Stomach (tissue), 9 donors: ENCODE measurements around the gene PPM1L. TPM values are rescaled to one million over a fixed set of nuclear protein-coding genes. Genes with fewer than 3 reads are reported as not detected.

Experiments used
- DNase-seq, 2 donors: peaks; one replicate each; pipeline versions ENCODE4 v3.0.0 to v3.0.0-alpha.2; 2013 to 2019
- H3K27ac ChIP-seq, 5 donors: fragments of 200-600 bp in 4 of 5; sonication (generic) in 4 of 5; one replicate each; pipeline ENCODE4 v1.5.1; 2013 to 2019; ENCODE audit warnings: mild to moderate bottlenecking in 1 of 5, moderate library complexity in 1 of 5
- H3K27me3 ChIP-seq, 3 donors: fragments of 200-600 bp; sonication (generic); one replicate each; pipeline ENCODE4 v1.5.1; 2017 to 2019; ENCODE audit warnings: mixed run types in 1 of 3
- H3K36me3 ChIP-seq, 4 donors: fragments of 200-600 bp; sonication (generic); 1 replicate in 3 of 4; 2 replicates in 1 of 4; pipeline ENCODE4 v1.5.1; 2016 to 2019
- H3K4me1 ChIP-seq, 4 donors: fragments of 200-600 bp; sonication (generic); one replicate each; pipeline ENCODE4 v1.5.1; 2016 to 2019
- H3K4me3 ChIP-seq, 4 donors: fragments of 200-600 bp; sonication (generic) in 3 of 4; one replicate each; pipeline ENCODE4 v1.5.1; 2016 to 2019; ENCODE audit warnings: mild to moderate bottlenecking in 1 of 4
- H3K9me3 ChIP-seq, 4 donors: fragments of 200-600 bp; sonication (generic); one replicate each; pipeline ENCODE4 v1.5.1; 2016 to 2019
- CTCF ChIP-seq, 7 experiments: fragments of 450-650 bp in 4 of 7; fragments of 200-600 bp in 3 of 7; sonication (generic) in 3 of 7; IDR thresholded peaks; one replicate each; pipeline ENCODE4 v1.5.1; 2016 to 2019; ENCODE audit warnings: antibody characterized with exemption in 7 of 7, control low read depth in 2 of 7, mild to moderate bottlenecking in 1 of 7
- EP300 ChIP-seq: sonication (generic); formaldehyde crosslinking; IDR thresholded peaks from one replicate; pipeline ENCODE4 v1.6.1; 2017; ENCODE audit warnings: antibody characterized with exemption
- POLR2A ChIP-seq, 4 donors: fragments of 450-650 bp; IDR thresholded peaks; one replicate each; pipeline ENCODE4 v1.6.1; 2016; ENCODE audit warnings: antibody characterized with exemption in 4 of 4, control low read depth in 2 of 4, mild to moderate bottlenecking in 1 of 4, moderate library complexity in 1 of 4
- POLR2AphosphoS5 ChIP-seq, 3 donors: sonication (generic); formaldehyde crosslinking; IDR thresholded peaks; one replicate each; pipeline ENCODE4 v1.6.1; 2016; ENCODE audit warnings: antibody characterized with exemption in 3 of 3
- WGBS, 5 donors: extraction: QIAGEN DNeasy Blood & Tissue Kit in 3 of 5; methylation state at CpG; one replicate each; pipeline versions ENCODE4 v1.1.5 to v1.1.7; 2013 to 2018; 5-methylcytosine and 5-hydroxymethylcytosine counted together
- intact Hi-C: fragments of 100-400 bp; cut with DNase I; formaldehyde crosslinking; loops from one replicate; pipeline ENCODE4 v1.15.1; 2023; ENCODE audit warnings: low total_unique reads
- polyA plus RNA-seq, 3 donors: library from polyadenylated mRNA; stranded (reverse); fragments of 200-250 nt; gene quantifications; one replicate each; pipeline ENCODE4 v1.2.3, GENCODE V29; 2013
- total RNA-seq, 5 donors: library from RNA; depleted of rRNA; stranded (reverse); fragments of >200 nt; gene quantifications; one replicate each; pipeline versions ENCODE4 v1.1.0 to v1.2.3, GENCODE V29; 2014 to 2016
- donor health status: healthy with polysubstance abuse.
- donor health status: Bipolar disorder and iron deficiency.
- donor health status: healthy.

PPM1L gene
- total and polyA plus RNA-seq, 8 donors: 0.61 to 45.1 (median 15.2) TPM

GRCh38 chr3:160841455-160841854 lies 85.4 kb downstream of the PPM1L start:
- 69 to 84% (median 82%) methylated on average over 1 of the region's 1 CpG for WGBS, 5 donors
- no peak for DNase-seq
- no peaks in the 10 kb centered on the region for H3K36me3 ChIP-seq
- no peak for TF ChIP-seq CTCF (IDR thresholded peaks at IDR 0.05)
- TF ChIP-seq EP300: no peak
- TF ChIP-seq POLR2A (IDR thresholded peaks at IDR 0.05): no peak
- no peak for TF ChIP-seq POLR2AphosphoS5 (IDR thresholded peaks at IDR 0.05)
- H3K27ac ChIP-seq: no peak overlapping the region
- H3K27me3 ChIP-seq: no peaks in the 10 kb centered on the region
- intact Hi-C loops: no loop called here
- peaks cover 0 to 12% (median 5%) of the 10 kb centered on the region in 4 donors for H3K4me1 ChIP-seq
- no peak overlapping the region for H3K4me3 ChIP-seq
- H3K9me3 ChIP-seq: peaks cover 0 to 11% (median 0%) of the 10 kb centered on the region in 4 donors

GRCh38 chr3:160842021-160843005 lies 86.3 kb downstream of the PPM1L start:
- no peak overlapping the region for H3K27ac ChIP-seq
- no peak for TF ChIP-seq POLR2AphosphoS5 (IDR thresholded peaks at IDR 0.05)
- no peak for TF ChIP-seq CTCF (IDR thresholded peaks at IDR 0.05)
- TF ChIP-seq POLR2A (IDR thresholded peaks at IDR 0.05): no peak
- no peak overlapping the region for H3K4me3 ChIP-seq
- 79 to 95% (median 90%) methylated on average over 3 of the region's 3 CpGs for WGBS, 5 donors
- no peak for DNase-seq
- peaks cover 0 to 11% (median 1%) of the 10 kb centered on the region in 4 donors for H3K4me1 ChIP-seq
- H3K36me3 ChIP-seq: no peaks in the 10 kb centered on the region
- no peaks in the 10 kb centered on the region for H3K27me3 ChIP-seq
- peaks cover 0 to 11% (median 0%) of the 10 kb centered on the region in 4 donors for H3K9me3 ChIP-seq
- intact Hi-C loops: no loop called here

GRCh38 chr3:160851629-160852210 lies 95.7 kb downstream of the PPM1L start:
- Histone ChIP-seq H3K4me1 (peaks cover 0 to 9% (median 0%) of the 10 kb centered on the region in 4 donors), H3K9me3 (no peaks in the 10 kb centered on the region), H3K4me3 (no peak overlapping the region), H3K27me3 (no peaks in the 10 kb centered on the region), H3K36me3 (no peaks in the 10 kb centered on the region), H3K27ac (no peak overlapping the region)
- TF ChIP-seq CTCF (IDR thresholded peaks at IDR 0.05) (no peak), POLR2AphosphoS5 (IDR thresholded peaks at IDR 0.05) (no peak), POLR2A (IDR thresholded peaks at IDR 0.05) (no peak), EP300 (no peak)
- no peak for DNase-seq
- intact Hi-C loops: no loop called here
- WGBS, 5 donors: 84 to 90% (median 85%) methylated on average over 8 of the region's 8 CpGs

- H3K4me3 ChIP-seq: no peak overlapping the region
- DNase-seq: no peak
- intact Hi-C loops: no loop called here
- H3K27me3 ChIP-seq: no peaks in the 10 kb centered on the region
- 87 to 92% (median 88%) methylated on average over 2 of the region's 2 CpGs for WGBS, 5 donors
- H3K9me3 ChIP-seq: no peaks in the 10 kb centered on the region
- peaks cover 0 to 9% (median 0%) of the 10 kb centered on the region in 4 donors for H3K4me1 ChIP-seq
- H3K36me3 ChIP-seq: no peaks in the 10 kb centered on the region
- TF ChIP-seq POLR2AphosphoS5 (IDR thresholded peaks at IDR 0.05) (no peak), POLR2A (IDR thresholded peaks at IDR 0.05) (no peak), EP300 (no peak), CTCF (IDR thresholded peaks at IDR 0.05) (no peak)
- no peak overlapping the region for H3K27ac ChIP-seq
These were observed 96.8 kb downstream of the PPM1L start for GRCh38 chr3:160852856-160853255.
